Activated T-helper 2 cell treated with anti-CD3 and anti-CD28 coated beads, Interferon-gamma antibody, Interleukin-2, Interleukin-4, amounts not matched to agents 10 μg/mL and 5 μg/mL and 100 μg/mL, durations not matched to agents 14 hours and 24 hours and 36 hours (primary cell): ENCODE measurements around the gene PLCE1. TPM values are rescaled to one million over a fixed set of nuclear protein-coding genes. Genes with fewer than 3 reads are reported as not detected.

Source experiments
- DNase-seq: peaks from one replicate; pipeline ENCODE4 v3.0.0; 2021; ENCODE audit warnings: low spot score
- H3K27ac Mint-ChIP-seq: one replicate; pipeline ENCODE4 v1.8.0; 2021; ENCODE audit warnings: mixed read lengths
- H3K27me3 Mint-ChIP-seq: one replicate; pipeline ENCODE4 v1.8.0; 2021; ENCODE audit warnings: low read depth, mixed read lengths
- H3K36me3 Mint-ChIP-seq: one replicate; pipeline ENCODE4 v1.8.0; 2021; ENCODE audit warnings: low read depth, mixed read lengths
- H3K4me1 Mint-ChIP-seq: one replicate; pipeline ENCODE4 v1.8.0; 2021; ENCODE audit warnings: low read depth, mixed read lengths
- H3K4me3 Mint-ChIP-seq: one replicate; pipeline ENCODE4 v1.8.0; 2021; ENCODE audit warnings: low read depth, mild to moderate bottlenecking, moderate library complexity, mixed read lengths
- H3K9me3 Mint-ChIP-seq: one replicate; pipeline ENCODE4 v1.8.0; 2021; ENCODE audit warnings: mixed read lengths
- intact Hi-C: fragments of 100-400 bp; cut with micrococcal nuclease; formaldehyde crosslinking; loops from one replicate; pipeline ENCODE4 v1.15.1; 2023
- total RNA-seq: library from RNA; stranded (reverse); gene quantifications from 2 replicates; pipeline ENCODE4 v1.2.3, GENCODE V29; 2022

Gene PLCE1
- total RNA-seq, 1 donor from 2014 or later, result 0.02 TPM

GRCh38 chr10:94012834-94013233 is 19.1 kb downstream of the PLCE1 start:
- no peak overlapping the region for H3K27ac Mint-ChIP-seq
- DNase-seq, result no peak
- no peaks in the 10 kb centered on the region for H3K36me3 Mint-ChIP-seq
- no peaks in the 10 kb centered on the region for H3K4me1 Mint-ChIP-seq
- H3K9me3 Mint-ChIP-seq, result no peaks in the 10 kb centered on the region
- intact Hi-C loops, result no loop called here
- H3K4me3 Mint-ChIP-seq, result no peak overlapping the region
- peaks cover 5% of the 10 kb centered on the region for H3K27me3 Mint-ChIP-seq

DNA sequence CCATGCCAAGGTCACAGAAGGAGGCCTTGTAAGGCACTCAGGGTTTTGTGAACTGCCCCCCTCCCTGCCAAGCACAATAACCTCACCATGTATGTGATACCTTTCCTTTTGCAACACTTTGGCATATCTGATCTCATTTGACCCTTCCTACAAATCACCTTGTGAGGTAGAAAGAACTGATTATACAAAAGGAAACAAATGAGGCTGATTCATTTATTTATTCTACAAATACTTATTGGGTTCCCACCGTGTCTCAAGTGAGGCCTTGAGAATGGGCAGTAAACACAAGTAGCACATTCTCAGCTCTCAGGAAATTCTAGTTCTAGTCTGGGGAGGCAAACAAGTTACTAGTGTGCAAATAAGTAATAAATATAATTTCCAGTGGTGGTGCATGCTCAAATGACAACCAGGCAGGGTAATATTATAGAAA is 19.6 kb downstream of the PLCE1 start:
- no peak for DNase-seq
- no peaks in the 10 kb centered on the region for H3K9me3 Mint-ChIP-seq
- H3K4me1 Mint-ChIP-seq, result no peaks in the 10 kb centered on the region
- H3K27me3 Mint-ChIP-seq, result peaks cover 7% of the 10 kb centered on the region
- intact Hi-C loops, result no loop called here
- no peak overlapping the region for H3K27ac Mint-ChIP-seq
- no peaks in the 10 kb centered on the region for H3K36me3 Mint-ChIP-seq
- no peak overlapping the region for H3K4me3 Mint-ChIP-seq

DNA sequence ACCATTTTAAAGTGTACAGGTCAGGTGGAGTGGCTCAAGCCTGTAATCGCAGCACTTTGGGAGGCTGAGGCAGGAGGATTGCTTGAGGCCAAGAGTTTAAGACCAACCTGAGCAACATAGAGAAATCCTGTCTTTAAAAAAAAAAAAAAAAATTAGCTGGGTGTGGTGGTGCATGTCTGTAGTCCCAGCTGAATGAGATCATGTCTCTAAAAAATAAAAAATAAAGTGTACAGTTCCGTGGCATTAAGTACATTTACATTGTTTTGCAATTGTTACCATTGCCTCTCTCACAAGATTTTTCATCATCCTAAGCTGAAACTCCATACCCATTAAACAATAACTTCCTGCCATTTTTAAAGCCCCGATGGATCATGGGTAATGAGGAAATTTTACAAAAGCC is 20.6 kb downstream of the PLCE1 start:
- Mint-ChIP-seq H3K9me3 (no peaks in the 10 kb centered on the region), H3K4me1 (no peaks in the 10 kb centered on the region), H3K27ac (no peak overlapping the region), H3K27me3 (peaks cover 12% of the 10 kb centered on the region), H3K36me3 (no peaks in the 10 kb centered on the region), H3K4me3 (no peak overlapping the region)
- no peak for DNase-seq
- intact Hi-C loops, result no loop called here

GRCh38 chr10:94016727-94017714 is 23.3 kb downstream of the PLCE1 start:
- H3K27ac Mint-ChIP-seq, result no peak overlapping the region
- H3K27me3 Mint-ChIP-seq, result peaks cover 12% of the 10 kb centered on the region
- no peak for DNase-seq
- no peaks in the 10 kb centered on the region for H3K36me3 Mint-ChIP-seq
- H3K9me3 Mint-ChIP-seq, result no peaks in the 10 kb centered on the region
- intact Hi-C loops, result no loop called here
- no peak overlapping the region for H3K4me3 Mint-ChIP-seq
- no peaks in the 10 kb centered on the region for H3K4me1 Mint-ChIP-seq

GRCh38 chr10:94018107-94018506 is 24.4 kb downstream of the PLCE1 start:
- DNase-seq, result no peak
- no peak overlapping the region for H3K27ac Mint-ChIP-seq
- H3K4me1 Mint-ChIP-seq, result no peaks in the 10 kb centered on the region
- intact Hi-C loops, result no loop called here
- H3K9me3 Mint-ChIP-seq, result no peaks in the 10 kb centered on the region
- no peaks in the 10 kb centered on the region for H3K36me3 Mint-ChIP-seq
- H3K4me3 Mint-ChIP-seq, result no peak overlapping the region
- H3K27me3 Mint-ChIP-seq, result peaks cover 12% of the 10 kb centered on the region

DNA sequence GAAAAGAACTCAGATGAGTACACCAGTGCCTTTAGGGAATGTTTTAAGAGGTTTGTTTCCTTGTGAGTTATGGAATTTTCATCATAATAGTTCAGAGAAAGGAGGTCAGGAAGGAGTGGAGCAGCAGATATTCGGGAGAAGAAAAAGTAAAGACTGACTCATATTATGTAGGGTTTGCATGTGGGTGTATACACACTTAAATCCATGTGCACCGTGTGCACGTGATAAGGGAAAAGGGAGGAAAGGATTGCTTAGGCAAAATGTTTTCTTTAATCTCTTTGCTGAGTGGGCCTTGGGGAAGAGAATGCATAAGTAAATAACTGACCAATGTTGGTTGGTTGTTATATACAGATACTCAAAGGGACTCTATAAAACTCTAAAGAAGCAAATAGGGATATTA is 30.2 kb downstream of the PLCE1 start:
- Mint-ChIP-seq H3K36me3 (no peaks in the 10 kb centered on the region), H3K4me1 (no peaks in the 10 kb centered on the region), H3K27ac (no peak overlapping the region), H3K4me3 (no peak overlapping the region), H3K27me3 (peaks cover 2% of the 10 kb centered on the region), H3K9me3 (peaks cover 12% of the 10 kb centered on the region)
- intact Hi-C loops, result no loop called here
- DNase-seq, result no peak

DNA sequence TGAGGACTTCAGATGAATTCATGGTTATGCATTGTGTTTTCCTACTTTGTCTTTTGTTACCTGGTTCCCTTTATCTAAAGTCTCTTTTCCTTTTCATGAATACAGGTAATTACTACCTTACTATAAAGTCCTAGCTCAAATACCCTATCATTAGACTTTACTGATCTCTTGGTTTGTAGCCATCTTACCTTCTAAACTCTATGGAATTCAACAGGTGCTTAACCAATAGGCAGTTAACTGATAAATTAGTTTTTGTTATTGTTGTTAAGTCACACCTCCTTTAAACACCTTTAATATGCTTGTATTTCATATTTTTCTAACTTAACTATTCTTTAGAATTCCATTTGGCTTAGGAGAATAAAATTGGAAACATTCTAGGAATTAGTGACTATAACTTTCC is 30.7 kb downstream of the PLCE1 start:
- H3K4me1 Mint-ChIP-seq, result no peaks in the 10 kb centered on the region
- intact Hi-C loops, result no loop called here
- no peaks in the 10 kb centered on the region for H3K36me3 Mint-ChIP-seq
- no peak overlapping the region for H3K4me3 Mint-ChIP-seq
- H3K27ac Mint-ChIP-seq, result no peak overlapping the region
- no peaks in the 10 kb centered on the region for H3K27me3 Mint-ChIP-seq
- H3K9me3 Mint-ChIP-seq, result peaks cover 16% of the 10 kb centered on the region
- no peak for DNase-seq

GRCh38 chr10:94025806-94026205 is 32.1 kb downstream of the PLCE1 start:
- DNase-seq, result no peak
- peaks cover 25% of the 10 kb centered on the region for H3K9me3 Mint-ChIP-seq
- H3K27ac Mint-ChIP-seq, result no peak overlapping the region
- H3K4me3 Mint-ChIP-seq, result no peak overlapping the region
- H3K27me3 Mint-ChIP-seq, result no peaks in the 10 kb centered on the region
- intact Hi-C loops, result no loop called here
- no peaks in the 10 kb centered on the region for H3K36me3 Mint-ChIP-seq
- H3K4me1 Mint-ChIP-seq, result no peaks in the 10 kb centered on the region

- DNase-seq, result no peak
- Mint-ChIP-seq H3K27ac (no peak overlapping the region), H3K36me3 (no peaks in the 10 kb centered on the region), H3K9me3 (peaks cover 32% of the 10 kb centered on the region), H3K4me3 (no peak overlapping the region), H3K4me1 (no peaks in the 10 kb centered on the region), H3K27me3 (no peaks in the 10 kb centered on the region)
- intact Hi-C loops, result no loop called here
These were observed 33.5 kb downstream of the PLCE1 start for GRCh38 chr10:94027197-94027596.

GRCh38 chr10:94029955-94030354 is 36.2 kb downstream of the PLCE1 start:
- intact Hi-C loops, result no loop called here
- Mint-ChIP-seq H3K27ac (no peak overlapping the region), H3K4me3 (no peak overlapping the region), H3K27me3 (no peaks in the 10 kb centered on the region), H3K4me1 (no peaks in the 10 kb centered on the region), H3K36me3 (no peaks in the 10 kb centered on the region), H3K9me3 (peaks cover 32% of the 10 kb centered on the region)
- no peak for DNase-seq

GRCh38 chr10:94035982-94036765 is 42.4 kb downstream of the PLCE1 start:
- intact Hi-C loops, result no loop called here
- Mint-ChIP-seq H3K27me3 (no peaks in the 10 kb centered on the region), H3K4me3 (no peak overlapping the region), H3K9me3 (peaks cover 4% of the 10 kb centered on the region), H3K27ac (no peak overlapping the region), H3K36me3 (no peaks in the 10 kb centered on the region), H3K4me1 (no peaks in the 10 kb centered on the region)
- DNase-seq, result no peak

DNA sequence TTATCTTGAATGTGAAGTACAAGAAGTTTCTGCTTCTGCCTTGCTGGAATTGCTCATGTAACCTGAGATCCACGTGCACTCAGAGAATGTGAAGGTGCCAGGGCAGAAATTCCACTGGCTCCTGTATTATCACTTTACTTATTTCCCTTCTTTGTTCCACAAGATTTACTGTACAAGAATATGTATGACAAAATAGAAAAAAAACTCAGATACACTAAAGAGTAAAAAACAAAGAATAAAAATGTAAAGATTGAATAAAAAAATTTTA is 43.0 kb downstream of the PLCE1 start:
- H3K9me3 Mint-ChIP-seq, result peaks cover 3% of the 10 kb centered on the region
- intact Hi-C loops, result no loop called here
- H3K27me3 Mint-ChIP-seq, result no peaks in the 10 kb centered on the region
- DNase-seq, result no peak
- H3K4me3 Mint-ChIP-seq, result no peak overlapping the region
- H3K4me1 Mint-ChIP-seq, result no peaks in the 10 kb centered on the region
- H3K36me3 Mint-ChIP-seq, result no peaks in the 10 kb centered on the region
- H3K27ac Mint-ChIP-seq, result no peak overlapping the region

GRCh38 chr10:94037286-94037685 is 43.6 kb downstream of the PLCE1 start:
- H3K36me3 Mint-ChIP-seq, result no peaks in the 10 kb centered on the region
- no peak overlapping the region for H3K4me3 Mint-ChIP-seq
- H3K9me3 Mint-ChIP-seq, result no peaks in the 10 kb centered on the region
- no peak for DNase-seq
- H3K4me1 Mint-ChIP-seq, result no peaks in the 10 kb centered on the region
- no peak overlapping the region for H3K27ac Mint-ChIP-seq
- intact Hi-C loops, result no loop called here
- H3K27me3 Mint-ChIP-seq, result no peaks in the 10 kb centered on the region
